Fibroblast of the aortic adventitia (primary cell): ENCODE results near the gene NPNT. TPM values are rescaled to one million over a fixed set of nuclear protein-coding genes. Genes with fewer than 3 reads are reported as not detected.
A peak's percentile ranks its signal among the peaks of the same experiment; 100 is the strongest.

ENCODE experiments used
- DNase-seq: peaks from one replicate; pipeline ENCODE4 v3.0.0-alpha.2; 2010; ENCODE audit warnings: low read depth
- H3K4me3 ChIP-seq: 2 replicates; pipeline ENCODE4 v1.5.1; 2011; ENCODE audit warnings: low read depth, mild to moderate bottlenecking, control low read depth, low read length, moderate library complexity
- total RNA-seq: library from RNA; depleted of rRNA; stranded (reverse); fragments of >200 nt; gene quantifications from 2 replicates; pipeline ENCODE4 v1.2.3, GENCODE V29; 2012; ENCODE audit warnings: low replicate concordance
- TF ChIP-seq, protein P1 (sequence below): IDR thresholded peaks from 2 replicates; pipeline ENCODE4 v1.5.1; 2011; ENCODE audit warnings: mild to moderate bottlenecking, low read length, control low read depth, inconsistent platforms; ENCODE audit not compliant: insufficient read depth

NPNT gene
- total RNA-seq, 1 donor: not detected

DNA sequence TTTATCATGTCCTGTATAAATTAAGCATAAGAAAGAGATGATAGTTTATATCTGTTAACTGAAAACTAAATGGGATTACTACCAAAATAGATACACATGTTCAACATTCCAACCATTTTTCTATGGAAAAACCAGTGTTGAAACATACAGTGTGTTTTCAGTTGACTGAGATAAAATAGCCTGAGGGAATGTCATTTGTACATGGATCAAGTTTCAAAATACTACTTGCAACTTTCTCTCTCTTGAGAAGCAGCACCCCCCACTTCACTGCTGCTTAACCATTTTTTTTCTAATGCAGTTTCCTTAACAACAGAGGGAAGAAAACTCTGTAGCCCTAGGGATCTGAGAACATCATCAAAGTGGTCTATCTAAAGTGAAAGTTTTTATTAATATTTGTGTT is 70.8 kb downstream of the NPNT start:
- DNase-seq: peak; percentile 77
- no peak overlapping the region for H3K4me3 ChIP-seq
- TF ChIP-seq, protein P1, sequence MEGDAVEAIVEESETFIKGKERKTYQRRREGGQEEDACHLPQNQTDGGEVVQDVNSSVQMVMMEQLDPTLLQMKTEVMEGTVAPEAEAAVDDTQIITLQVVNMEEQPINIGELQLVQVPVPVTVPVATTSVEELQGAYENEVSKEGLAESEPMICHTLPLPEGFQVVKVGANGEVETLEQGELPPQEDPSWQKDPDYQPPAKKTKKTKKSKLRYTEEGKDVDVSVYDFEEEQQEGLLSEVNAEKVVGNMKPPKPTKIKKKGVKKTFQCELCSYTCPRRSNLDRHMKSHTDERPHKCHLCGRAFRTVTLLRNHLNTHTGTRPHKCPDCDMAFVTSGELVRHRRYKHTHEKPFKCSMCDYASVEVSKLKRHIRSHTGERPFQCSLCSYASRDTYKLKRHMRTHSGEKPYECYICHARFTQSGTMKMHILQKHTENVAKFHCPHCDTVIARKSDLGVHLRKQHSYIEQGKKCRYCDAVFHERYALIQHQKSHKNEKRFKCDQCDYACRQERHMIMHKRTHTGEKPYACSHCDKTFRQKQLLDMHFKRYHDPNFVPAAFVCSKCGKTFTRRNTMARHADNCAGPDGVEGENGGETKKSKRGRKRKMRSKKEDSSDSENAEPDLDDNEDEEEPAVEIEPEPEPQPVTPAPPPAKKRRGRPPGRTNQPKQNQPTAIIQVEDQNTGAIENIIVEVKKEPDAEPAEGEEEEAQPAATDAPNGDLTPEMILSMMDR: no peak

DNA sequence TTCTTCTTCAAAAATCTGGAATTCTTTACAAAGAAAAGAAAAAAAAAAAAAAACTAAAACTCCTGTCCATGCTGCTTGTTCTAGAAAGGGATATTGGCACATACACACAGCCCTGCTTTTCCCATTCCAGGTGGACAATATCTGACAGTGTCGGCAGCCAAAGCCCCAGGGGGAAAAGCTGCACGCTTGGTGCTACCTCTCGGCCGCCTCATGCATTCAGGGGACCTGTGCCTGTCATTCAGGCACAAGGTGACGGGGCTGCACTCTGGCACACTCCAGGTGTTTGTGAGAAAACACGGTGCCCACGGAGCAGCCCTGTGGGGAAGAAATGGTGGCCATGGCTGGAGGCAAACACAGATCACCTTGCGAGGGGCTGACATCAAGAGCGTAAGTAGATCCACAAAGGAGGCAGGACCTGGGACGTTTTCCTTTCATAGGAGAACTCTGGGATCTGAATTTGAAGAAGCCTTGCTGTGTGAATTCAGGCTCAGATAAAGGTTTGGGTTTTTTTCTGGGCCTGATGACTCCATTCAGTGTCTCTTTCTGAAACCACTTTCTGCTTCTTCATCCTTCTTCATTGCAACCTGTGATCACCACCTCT is 71.9 kb downstream of the NPNT start:
- no peak for DNase-seq
- H3K4me3 ChIP-seq: no peak overlapping the region
- TF ChIP-seq, protein P1: no peak

DNA sequence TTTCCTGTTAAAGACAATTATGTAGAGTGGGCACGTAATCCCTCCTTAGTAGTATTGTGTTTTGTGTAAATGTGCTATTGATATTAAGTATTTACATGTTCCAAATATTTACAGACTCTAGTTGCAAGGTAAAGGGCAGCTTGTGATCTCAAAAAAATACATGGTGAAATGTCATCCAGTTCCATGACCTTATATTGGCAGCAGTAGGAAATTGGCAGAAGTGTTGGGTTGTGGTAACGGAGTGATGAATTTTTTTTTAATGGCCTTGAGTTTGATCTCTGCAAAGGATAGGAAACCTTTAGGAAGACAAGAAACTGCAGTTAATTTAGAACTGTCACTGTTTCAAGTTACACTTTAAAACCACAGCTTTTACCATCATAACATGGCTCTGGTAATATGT is 74.3 kb downstream of the NPNT start:
- no peak for DNase-seq
- TF ChIP-seq, protein P1: no peak
- H3K4me3 ChIP-seq: no peak overlapping the region

DNA sequence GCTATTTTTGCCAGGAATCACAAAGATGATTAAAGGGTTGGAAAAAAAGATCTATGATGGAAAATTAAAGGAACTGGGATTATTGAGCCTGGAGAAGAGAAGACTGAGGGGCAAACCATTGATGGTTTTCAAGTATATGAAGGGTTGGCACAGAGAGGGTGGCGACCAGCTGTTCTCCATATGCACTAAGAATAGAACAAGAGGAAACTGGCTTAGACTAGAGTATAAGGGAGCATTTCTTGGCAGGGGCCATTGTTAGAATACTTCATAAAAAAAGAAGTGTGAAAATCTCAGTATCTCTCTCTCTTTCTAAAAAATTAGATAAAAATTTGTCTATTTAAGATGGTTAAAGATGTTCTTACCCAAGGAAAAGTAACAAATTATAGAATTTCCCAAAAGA is 75.1 kb downstream of the NPNT start:
- TF ChIP-seq, protein P1: no peak
- H3K4me3 ChIP-seq: no peak overlapping the region
- no peak for DNase-seq

DNA sequence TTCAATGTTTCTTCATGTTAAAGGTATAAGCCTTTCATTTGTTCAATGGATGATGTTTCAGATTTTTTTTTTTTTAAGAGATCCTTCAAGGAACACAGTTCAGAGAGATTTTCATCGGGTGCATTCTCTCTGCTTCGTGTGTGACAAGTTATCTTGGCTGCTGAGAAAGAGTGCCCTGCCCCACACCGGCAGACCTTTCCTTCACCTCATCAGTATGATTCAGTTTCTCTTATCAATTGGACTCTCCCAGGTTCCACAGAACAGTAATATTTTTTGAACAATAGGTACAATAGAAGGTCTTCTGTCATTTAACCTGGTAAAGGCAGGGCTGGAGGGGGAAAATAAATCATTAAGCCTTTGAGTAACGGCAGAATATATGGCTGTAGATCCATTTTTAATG is 75.8 kb downstream of the NPNT start:
- DNase-seq: no peak
- TF ChIP-seq, protein P1: no peak
- no peak overlapping the region for H3K4me3 ChIP-seq

DNA sequence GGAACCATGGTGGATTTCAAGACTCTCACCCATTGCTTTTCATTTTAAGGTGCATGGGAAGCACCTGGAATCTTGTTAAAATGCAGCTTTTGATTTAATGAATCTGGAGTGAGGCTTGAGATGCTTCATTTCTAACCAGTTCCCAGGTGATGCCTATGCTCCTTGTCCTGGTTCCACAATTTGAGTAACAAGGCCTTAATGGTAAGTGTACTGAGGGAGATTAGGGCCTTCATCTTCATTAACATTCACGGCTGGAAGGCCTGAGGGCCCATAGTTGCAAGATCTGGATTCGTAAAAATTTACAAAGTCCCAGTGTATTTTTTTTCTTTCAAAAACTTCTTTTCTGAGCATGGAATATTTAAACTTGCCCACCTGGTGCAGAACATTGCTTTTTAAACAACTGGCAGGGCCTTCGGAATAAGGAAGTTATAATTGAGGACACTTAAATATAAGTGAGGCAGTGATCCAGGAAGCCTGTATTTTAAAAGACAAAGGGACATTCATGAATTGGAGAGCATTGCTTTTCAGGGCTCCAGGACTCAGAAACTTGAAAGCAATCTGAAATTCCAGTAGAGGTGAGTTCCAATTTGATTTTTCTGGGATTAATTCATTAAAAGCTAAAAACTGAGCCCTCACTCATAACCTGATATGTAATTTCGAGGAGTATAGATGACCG is 77.8 kb downstream of the NPNT start:
- no peak overlapping the region for H3K4me3 ChIP-seq
- no peak for DNase-seq
- TF ChIP-seq, protein P1: no peak
